ENCODE results near the gene HNMT.
A peak's percentile ranks its signal among the peaks of the same experiment; 100 is the strongest.

The HNMT gene

GRCh38 chr2:138058427-138058826 is 94.2 kb downstream of the HNMT start:
- no peak for TF ChIP-seq CTCF (IDR thresholded peaks at IDR 0.05; ENCODE audit: poor library complexity, severe bottlenecking)
- H3K27ac ChIP-seq (ENCODE audit: poor library complexity, severe bottlenecking), result no peak overlapping the region
- peaks cover 12% of the 10 kb centered on the region for H3K4me1 ChIP-seq (ENCODE audit: insufficient read depth, poor library complexity, severe bottlenecking)
- no peak for DNase-seq (ENCODE audit: low spot score)
- H3K4me3 ChIP-seq (ENCODE audit: severe bottlenecking), result no peak overlapping the region
- no peak for ATAC-seq (ENCODE audit: low read depth)
- H3K36me3 ChIP-seq (ENCODE audit: low read depth), result no peaks in the 10 kb centered on the region
- H3K9me3 ChIP-seq (ENCODE audit: severe bottlenecking), result no peaks in the 10 kb centered on the region
- no peaks in the 10 kb centered on the region for H3K27me3 ChIP-seq (ENCODE audit: insufficient read depth, poor library complexity, severe bottlenecking)

- Histone ChIP-seq H3K36me3 (ENCODE audit: low read depth) (no peaks in the 10 kb centered on the region), H3K9me3 (ENCODE audit: severe bottlenecking) (no peaks in the 10 kb centered on the region), H3K27ac (ENCODE audit: poor library complexity, severe bottlenecking) (peak overlapping the region; percentile 48), H3K4me3 (ENCODE audit: severe bottlenecking) (no peak overlapping the region), H3K27me3 (ENCODE audit: insufficient read depth, poor library complexity, severe bottlenecking) (no peaks in the 10 kb centered on the region), H3K4me1 (ENCODE audit: insufficient read depth, poor library complexity, severe bottlenecking) (peaks cover 12% of the 10 kb centered on the region)
- ATAC-seq (ENCODE audit: low read depth), result no peak; the same call in 2 of the 3 replicates
- no peak for TF ChIP-seq CTCF (IDR thresholded peaks at IDR 0.05; ENCODE audit: poor library complexity, severe bottlenecking)
- DNase-seq (ENCODE audit: low spot score), result no peak
Observed at GRCh38 chr2:138059487-138060300, 95.4 kb downstream of the HNMT start.

GRCh38 chr2:138060301-138060635 is 96.0 kb downstream of the HNMT start:
- H3K36me3 ChIP-seq (ENCODE audit: low read depth), result no peaks in the 10 kb centered on the region
- H3K27ac ChIP-seq (ENCODE audit: poor library complexity, severe bottlenecking), result peak overlapping the region; percentile 48
- H3K4me1 ChIP-seq (ENCODE audit: insufficient read depth, poor library complexity, severe bottlenecking), result peaks cover 12% of the 10 kb centered on the region
- no peak for TF ChIP-seq CTCF (IDR thresholded peaks at IDR 0.05; ENCODE audit: poor library complexity, severe bottlenecking)
- H3K4me3 ChIP-seq (ENCODE audit: severe bottlenecking), result no peak overlapping the region
- H3K9me3 ChIP-seq (ENCODE audit: severe bottlenecking), result no peaks in the 10 kb centered on the region
- peak; percentile 86 for ATAC-seq (ENCODE audit: low read depth)
- H3K27me3 ChIP-seq (ENCODE audit: insufficient read depth, poor library complexity, severe bottlenecking), result no peaks in the 10 kb centered on the region
- DNase-seq (ENCODE audit: low spot score), result peak; percentile 89

- Histone ChIP-seq H3K27me3 (ENCODE audit: insufficient read depth, poor library complexity, severe bottlenecking) (no peaks in the 10 kb centered on the region), H3K9me3 (ENCODE audit: severe bottlenecking) (no peaks in the 10 kb centered on the region), H3K4me3 (ENCODE audit: severe bottlenecking) (no peak overlapping the region), H3K4me1 (ENCODE audit: insufficient read depth, poor library complexity, severe bottlenecking) (peaks cover 12% of the 10 kb centered on the region), H3K36me3 (ENCODE audit: low read depth) (no peaks in the 10 kb centered on the region), H3K27ac (ENCODE audit: poor library complexity, severe bottlenecking) (no peak overlapping the region)
- TF ChIP-seq CTCF (IDR thresholded peaks at IDR 0.05; ENCODE audit: poor library complexity, severe bottlenecking), result no peak
- ATAC-seq (ENCODE audit: low read depth) (no peak), DNase-seq (ENCODE audit: low spot score) (no peak)
Observed at GRCh38 chr2:138061961-138062360, 97.7 kb downstream of the HNMT start.

- H3K27ac ChIP-seq (ENCODE audit: poor library complexity, severe bottlenecking), result no peak overlapping the region
- no peaks in the 10 kb centered on the region for H3K36me3 ChIP-seq (ENCODE audit: low read depth)
- no peak for DNase-seq (ENCODE audit: low spot score)
- H3K27me3 ChIP-seq (ENCODE audit: insufficient read depth, poor library complexity, severe bottlenecking), result no peaks in the 10 kb centered on the region
- TF ChIP-seq CTCF (IDR thresholded peaks at IDR 0.05; ENCODE audit: poor library complexity, severe bottlenecking), result no peak
- ATAC-seq (ENCODE audit: low read depth), result no peak
- H3K9me3 ChIP-seq (ENCODE audit: severe bottlenecking), result no peaks in the 10 kb centered on the region
- H3K4me1 ChIP-seq (ENCODE audit: insufficient read depth, poor library complexity, severe bottlenecking), result peaks cover 12% of the 10 kb centered on the region
- H3K4me3 ChIP-seq (ENCODE audit: severe bottlenecking), result no peak overlapping the region
Observed at GRCh38 chr2:138063181-138063580, 98.9 kb downstream of the HNMT start.

Data from RWPE2 (cell line).